Measurements from ENCODE around the gene MPHOSPH6. TPM values are rescaled to one million over a fixed set of nuclear protein-coding genes. Genes with fewer than 3 reads are reported as not detected.

The MPHOSPH6 gene
- total RNA-seq, 1 experiment from 2014 or later, result 23.5 TPM

DNA sequence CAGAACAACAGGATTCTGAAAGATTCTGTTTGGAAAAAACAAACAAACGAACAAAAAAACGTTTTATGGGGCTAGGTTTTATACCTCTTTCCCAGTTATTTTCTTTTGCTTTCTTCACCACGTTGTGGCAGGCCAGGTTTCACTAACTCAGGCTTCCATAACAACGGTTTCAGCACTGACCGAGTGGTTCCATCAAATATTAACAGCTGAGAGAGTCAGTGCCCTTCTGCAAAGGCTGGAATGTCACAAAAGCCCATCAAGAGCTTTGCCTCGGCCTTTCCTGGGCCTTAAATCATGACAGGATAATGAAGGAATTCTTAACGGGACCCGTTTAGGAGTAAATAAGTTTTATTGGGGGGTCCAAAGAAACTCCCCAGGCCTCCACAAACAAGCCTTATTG, 34.2 kb downstream of the MPHOSPH6 start:
- H3K4me2 ChIP-seq (ENCODE audit: low read length), result no peak overlapping the region
- DNase-seq, result no peak
- CTCF ChIA-PET, result no interaction called here
- no peaks in the 10 kb centered on the region for H3K4me1 ChIP-seq (ENCODE audit: insufficient read depth, low read length)
- no peaks in the 10 kb centered on the region for H3K9me2 ChIP-seq (replicated peaks; ENCODE audit: low read length)
- no peaks in the 10 kb centered on the region for H3F3A ChIP-seq (ENCODE audit: low read length, unreplicated experiment)
- no peak overlapping the region for H2AFZ ChIP-seq (ENCODE audit: low read length)
- H3K27me3 ChIP-seq (ENCODE audit: low read length), result no peaks in the 10 kb centered on the region
- no TSS peak for BruUV-seq (replicated peaks)
- H3K4me3 ChIP-seq (ENCODE audit: low read length), result no peak overlapping the region
- no peak for ATAC-seq
- H3K9ac ChIP-seq (ENCODE audit: low read length), result no peak overlapping the region
- H3K79me2 ChIP-seq (ENCODE audit: low read length), result no peaks in the 10 kb centered on the region
- no peaks in the 10 kb centered on the region for H3K36me3 ChIP-seq (ENCODE audit: low read depth, low read length)
- intact Hi-C loops (cut with micrococcal nuclease), result no loop called here
- no peak overlapping the region for H3K27ac ChIP-seq (ENCODE audit: low read length)
- POLR2A ChIA-PET (ENCODE audit: unreplicated experiment), result no interaction called here
- TF ChIP-seq, protein P1, sequence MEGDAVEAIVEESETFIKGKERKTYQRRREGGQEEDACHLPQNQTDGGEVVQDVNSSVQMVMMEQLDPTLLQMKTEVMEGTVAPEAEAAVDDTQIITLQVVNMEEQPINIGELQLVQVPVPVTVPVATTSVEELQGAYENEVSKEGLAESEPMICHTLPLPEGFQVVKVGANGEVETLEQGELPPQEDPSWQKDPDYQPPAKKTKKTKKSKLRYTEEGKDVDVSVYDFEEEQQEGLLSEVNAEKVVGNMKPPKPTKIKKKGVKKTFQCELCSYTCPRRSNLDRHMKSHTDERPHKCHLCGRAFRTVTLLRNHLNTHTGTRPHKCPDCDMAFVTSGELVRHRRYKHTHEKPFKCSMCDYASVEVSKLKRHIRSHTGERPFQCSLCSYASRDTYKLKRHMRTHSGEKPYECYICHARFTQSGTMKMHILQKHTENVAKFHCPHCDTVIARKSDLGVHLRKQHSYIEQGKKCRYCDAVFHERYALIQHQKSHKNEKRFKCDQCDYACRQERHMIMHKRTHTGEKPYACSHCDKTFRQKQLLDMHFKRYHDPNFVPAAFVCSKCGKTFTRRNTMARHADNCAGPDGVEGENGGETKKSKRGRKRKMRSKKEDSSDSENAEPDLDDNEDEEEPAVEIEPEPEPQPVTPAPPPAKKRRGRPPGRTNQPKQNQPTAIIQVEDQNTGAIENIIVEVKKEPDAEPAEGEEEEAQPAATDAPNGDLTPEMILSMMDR (conservative IDR thresholded peaks at IDR 0.05; ENCODE audit: low read depth, low read length), result no peak
- TF ChIP-seq EZH2 (IDR thresholded peaks at IDR 0.05; ENCODE audit: low read length, unreplicated experiment) (no peak), EZH2phosphoT487 (IDR thresholded peaks at IDR 0.05; ENCODE audit: borderline replicate concordance, low read length) (no peak)
- no peaks in the 10 kb centered on the region for H4K20me1 ChIP-seq (ENCODE audit: low read length)
- no peaks in the 10 kb centered on the region for H3K9me3 ChIP-seq (ENCODE audit: low read length)

DNA sequence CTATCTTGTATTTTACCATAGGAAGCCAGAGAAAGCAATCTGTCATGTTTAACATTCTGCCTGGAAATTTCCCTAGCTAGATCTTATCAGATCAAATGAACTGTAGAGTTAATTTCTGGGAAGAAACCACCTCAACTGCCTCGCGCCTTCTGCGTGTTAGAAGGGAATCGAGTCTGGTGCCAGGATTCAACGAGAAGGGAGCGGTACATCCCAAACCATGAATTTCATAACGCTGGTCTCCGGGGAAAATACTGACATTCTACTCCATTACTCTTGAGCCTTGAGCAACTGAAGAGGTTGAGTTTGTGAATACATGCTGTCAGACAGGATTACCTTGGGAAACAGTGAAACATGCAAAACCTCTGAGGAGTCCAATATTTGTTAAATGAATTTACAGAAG, 35.2 kb downstream of the MPHOSPH6 start:
- Histone ChIP-seq H3K4me2 (ENCODE audit: low read length) (no peak overlapping the region), H3K36me3 (ENCODE audit: low read depth, low read length) (no peaks in the 10 kb centered on the region), H2AFZ (ENCODE audit: low read length) (no peak overlapping the region), H3K4me1 (ENCODE audit: insufficient read depth, low read length) (no peaks in the 10 kb centered on the region), H3K9ac (ENCODE audit: low read length) (no peak overlapping the region), H3K79me2 (ENCODE audit: low read length) (no peaks in the 10 kb centered on the region), H4K20me1 (ENCODE audit: low read length) (no peaks in the 10 kb centered on the region), H3K27me3 (ENCODE audit: low read length) (no peaks in the 10 kb centered on the region), H3K9me3 (ENCODE audit: low read length) (no peaks in the 10 kb centered on the region), H3F3A (ENCODE audit: low read length, unreplicated experiment) (no peaks in the 10 kb centered on the region), H3K27ac (ENCODE audit: low read length) (no peak overlapping the region), H3K4me3 (ENCODE audit: low read length) (no peak overlapping the region), H3K9me2 (replicated peaks; ENCODE audit: low read length) (no peaks in the 10 kb centered on the region)
- intact Hi-C loops (cut with micrococcal nuclease), result no loop called here
- POLR2A ChIA-PET (ENCODE audit: unreplicated experiment), result no interaction called here
- ATAC-seq, result no peak
- TF ChIP-seq EZH2phosphoT487 (IDR thresholded peaks at IDR 0.05; ENCODE audit: borderline replicate concordance, low read length), result no peak
- TF ChIP-seq, protein P1 (conservative IDR thresholded peaks at IDR 0.05; ENCODE audit: low read depth, low read length), result no peak
- no peak for TF ChIP-seq EZH2 (IDR thresholded peaks at IDR 0.05; ENCODE audit: low read length, unreplicated experiment)
- CTCF ChIA-PET, result no interaction called here
- no TSS peak for BruUV-seq (replicated peaks)
- no peak for DNase-seq

DNA sequence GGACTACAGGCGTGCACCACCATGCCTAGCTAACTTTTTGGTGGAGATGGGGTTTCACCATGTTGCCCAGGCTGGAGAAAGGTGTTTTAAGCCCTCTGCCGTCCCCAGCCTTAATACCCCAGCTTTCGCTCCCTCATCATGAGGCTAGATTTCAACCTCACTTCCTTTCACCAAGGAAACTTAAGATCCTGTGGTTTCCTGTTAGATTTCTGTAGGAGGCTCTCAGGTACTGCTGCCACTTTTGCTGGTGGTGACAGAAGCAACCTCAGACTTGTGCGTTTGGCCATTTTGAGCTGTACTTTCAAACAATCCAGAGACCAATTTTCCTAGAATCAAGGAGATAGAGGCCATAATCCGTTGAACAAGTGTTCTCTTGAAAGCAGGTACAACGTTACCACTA, 36.2 kb downstream of the MPHOSPH6 start:
- BruUV-seq (replicated peaks), result no TSS peak
- H2AFZ ChIP-seq (ENCODE audit: low read length), result no peak overlapping the region
- no peaks in the 10 kb centered on the region for H3K36me3 ChIP-seq (ENCODE audit: low read depth, low read length)
- H3K4me1 ChIP-seq (ENCODE audit: insufficient read depth, low read length), result no peaks in the 10 kb centered on the region
- ChIA-PET POLR2A (ENCODE audit: unreplicated experiment) (no interaction called here), CTCF (no interaction called here)
- H3K9ac ChIP-seq (ENCODE audit: low read length), result no peak overlapping the region
- intact Hi-C loops (cut with micrococcal nuclease), result no loop called here
- no peak for DNase-seq
- no peaks in the 10 kb centered on the region for H3K27me3 ChIP-seq (ENCODE audit: low read length)
- ATAC-seq, result no peak
- no peaks in the 10 kb centered on the region for H3K9me2 ChIP-seq (replicated peaks; ENCODE audit: low read length)
- H3K4me3 ChIP-seq (ENCODE audit: low read length), result no peak overlapping the region
- H3K79me2 ChIP-seq (ENCODE audit: low read length), result no peaks in the 10 kb centered on the region
- no peaks in the 10 kb centered on the region for H3K9me3 ChIP-seq (ENCODE audit: low read length)
- H3K27ac ChIP-seq (ENCODE audit: low read length), result no peak overlapping the region
- H4K20me1 ChIP-seq (ENCODE audit: low read length), result no peaks in the 10 kb centered on the region
- TF ChIP-seq EZH2 (IDR thresholded peaks at IDR 0.05; ENCODE audit: low read length, unreplicated experiment) (no peak), EZH2phosphoT487 (IDR thresholded peaks at IDR 0.05; ENCODE audit: borderline replicate concordance, low read length) (no peak)
- TF ChIP-seq, protein P1 (conservative IDR thresholded peaks at IDR 0.05; ENCODE audit: low read depth, low read length), result no peak
- no peak overlapping the region for H3K4me2 ChIP-seq (ENCODE audit: low read length)
- H3F3A ChIP-seq (ENCODE audit: low read length, unreplicated experiment), result no peaks in the 10 kb centered on the region

Data from PC-3 (cell line).